HL-60 (cell line): ENCODE results near the gene CAV1.

ENCODE experiments used
- DNase-seq, 2 experiments: peaks; one replicate each; pipeline ENCODE4 v3.0.0-alpha.2; 2010 to 2020; ENCODE audit warnings: low read depth in 1 of 2, low spot score in 1 of 2
- H3K27ac ChIP-seq: fragments of 250-450 bp; sonication (Bioruptor Pico); replicated peaks from 2 replicates; pipeline ENCODE4 v1.5.1; 2020; ENCODE audit warnings: mild to moderate bottlenecking, moderate library complexity
- H3K27me3 ChIP-seq: fragments of 250-450 bp; sonication (Bioruptor Pico); 2 replicates; pipeline ENCODE4 v1.5.1; 2021; ENCODE audit warnings: mild to moderate bottlenecking, moderate library complexity; ENCODE audit not compliant: insufficient read depth, poor library complexity, severe bottlenecking
- H3K4me3 ChIP-seq: replicated peaks from 2 replicates; pipeline ENCODE4 v1.5.1; 2011; ENCODE audit warnings: mild to moderate bottlenecking, control low read depth, low read length; ENCODE audit not compliant: insufficient read depth
- GABPA ChIP-seq: IDR thresholded peaks from 2 replicates; pipeline ENCODE4 v1.6.1; 2012; ENCODE audit warnings: low read depth
- POLR2AphosphoS5 ChIP-seq: IDR thresholded peaks from 2 replicates; pipeline ENCODE4 v1.6.1; 2012; ENCODE audit warnings: low read depth
- SPI1 ChIP-seq: IDR thresholded peaks from 2 replicates; pipeline ENCODE4 v1.6.1; 2012; ENCODE audit warnings: low read depth, mild to moderate bottlenecking, borderline replicate concordance
- TF ChIP-seq, protein P1 (sequence below): IDR thresholded peaks from one replicate; pipeline ENCODE4 v1.5.1; 2011; ENCODE audit warnings: low read length, control low read depth, inconsistent platforms; ENCODE audit not compliant: insufficient read depth
- TF ChIP-seq, protein P2 (sequence below): IDR thresholded peaks from 2 replicates; pipeline ENCODE4 v1.6.1; 2012; ENCODE audit warnings: low read depth; ENCODE audit not compliant: insufficient replicate concordance

Gene CAV1

DNA sequence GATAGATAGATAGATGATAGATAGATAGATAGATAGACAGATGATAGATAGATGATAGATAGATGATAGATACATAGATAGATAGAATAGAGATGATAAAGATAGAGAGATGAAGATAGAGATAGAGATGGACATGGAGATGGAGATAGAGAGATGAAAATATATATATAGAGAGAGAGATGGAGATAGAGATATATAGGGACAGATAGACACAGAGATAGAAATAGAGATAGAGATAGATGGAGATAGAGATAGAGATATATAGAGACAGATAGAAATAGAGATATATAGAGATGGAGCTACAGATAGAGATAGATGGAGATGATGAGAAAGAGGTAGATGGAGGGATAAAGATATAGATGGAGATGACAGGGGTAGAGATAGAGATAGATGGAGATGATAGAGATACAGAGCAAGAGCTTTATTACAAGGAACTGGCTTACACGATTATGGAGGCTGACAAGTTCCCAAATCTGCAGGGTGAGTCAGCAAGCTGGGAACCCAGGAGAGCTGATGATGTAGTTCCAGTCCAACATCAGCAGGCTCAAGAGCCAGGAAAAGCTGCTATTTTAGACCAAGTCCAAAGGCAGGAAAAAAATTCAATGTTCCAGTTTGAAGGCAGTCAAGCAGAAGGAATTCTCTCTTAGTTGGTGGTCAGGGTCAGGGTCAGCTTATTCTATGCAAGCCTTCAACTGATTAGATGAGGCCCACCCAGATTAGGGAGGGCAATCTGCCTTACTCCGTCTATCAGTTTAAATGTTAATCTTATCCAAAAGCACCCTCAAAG lies 37.1 kb downstream of the CAV1 start:
- Histone ChIP-seq H3K27ac (no peak overlapping the region), H3K27me3 (peaks cover 4% of the 10 kb centered on the region), H3K4me3 (no peak overlapping the region)
- no peak for DNase-seq
- TF ChIP-seq, protein P1, sequence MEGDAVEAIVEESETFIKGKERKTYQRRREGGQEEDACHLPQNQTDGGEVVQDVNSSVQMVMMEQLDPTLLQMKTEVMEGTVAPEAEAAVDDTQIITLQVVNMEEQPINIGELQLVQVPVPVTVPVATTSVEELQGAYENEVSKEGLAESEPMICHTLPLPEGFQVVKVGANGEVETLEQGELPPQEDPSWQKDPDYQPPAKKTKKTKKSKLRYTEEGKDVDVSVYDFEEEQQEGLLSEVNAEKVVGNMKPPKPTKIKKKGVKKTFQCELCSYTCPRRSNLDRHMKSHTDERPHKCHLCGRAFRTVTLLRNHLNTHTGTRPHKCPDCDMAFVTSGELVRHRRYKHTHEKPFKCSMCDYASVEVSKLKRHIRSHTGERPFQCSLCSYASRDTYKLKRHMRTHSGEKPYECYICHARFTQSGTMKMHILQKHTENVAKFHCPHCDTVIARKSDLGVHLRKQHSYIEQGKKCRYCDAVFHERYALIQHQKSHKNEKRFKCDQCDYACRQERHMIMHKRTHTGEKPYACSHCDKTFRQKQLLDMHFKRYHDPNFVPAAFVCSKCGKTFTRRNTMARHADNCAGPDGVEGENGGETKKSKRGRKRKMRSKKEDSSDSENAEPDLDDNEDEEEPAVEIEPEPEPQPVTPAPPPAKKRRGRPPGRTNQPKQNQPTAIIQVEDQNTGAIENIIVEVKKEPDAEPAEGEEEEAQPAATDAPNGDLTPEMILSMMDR = no peak
- TF ChIP-seq, protein P2, sequence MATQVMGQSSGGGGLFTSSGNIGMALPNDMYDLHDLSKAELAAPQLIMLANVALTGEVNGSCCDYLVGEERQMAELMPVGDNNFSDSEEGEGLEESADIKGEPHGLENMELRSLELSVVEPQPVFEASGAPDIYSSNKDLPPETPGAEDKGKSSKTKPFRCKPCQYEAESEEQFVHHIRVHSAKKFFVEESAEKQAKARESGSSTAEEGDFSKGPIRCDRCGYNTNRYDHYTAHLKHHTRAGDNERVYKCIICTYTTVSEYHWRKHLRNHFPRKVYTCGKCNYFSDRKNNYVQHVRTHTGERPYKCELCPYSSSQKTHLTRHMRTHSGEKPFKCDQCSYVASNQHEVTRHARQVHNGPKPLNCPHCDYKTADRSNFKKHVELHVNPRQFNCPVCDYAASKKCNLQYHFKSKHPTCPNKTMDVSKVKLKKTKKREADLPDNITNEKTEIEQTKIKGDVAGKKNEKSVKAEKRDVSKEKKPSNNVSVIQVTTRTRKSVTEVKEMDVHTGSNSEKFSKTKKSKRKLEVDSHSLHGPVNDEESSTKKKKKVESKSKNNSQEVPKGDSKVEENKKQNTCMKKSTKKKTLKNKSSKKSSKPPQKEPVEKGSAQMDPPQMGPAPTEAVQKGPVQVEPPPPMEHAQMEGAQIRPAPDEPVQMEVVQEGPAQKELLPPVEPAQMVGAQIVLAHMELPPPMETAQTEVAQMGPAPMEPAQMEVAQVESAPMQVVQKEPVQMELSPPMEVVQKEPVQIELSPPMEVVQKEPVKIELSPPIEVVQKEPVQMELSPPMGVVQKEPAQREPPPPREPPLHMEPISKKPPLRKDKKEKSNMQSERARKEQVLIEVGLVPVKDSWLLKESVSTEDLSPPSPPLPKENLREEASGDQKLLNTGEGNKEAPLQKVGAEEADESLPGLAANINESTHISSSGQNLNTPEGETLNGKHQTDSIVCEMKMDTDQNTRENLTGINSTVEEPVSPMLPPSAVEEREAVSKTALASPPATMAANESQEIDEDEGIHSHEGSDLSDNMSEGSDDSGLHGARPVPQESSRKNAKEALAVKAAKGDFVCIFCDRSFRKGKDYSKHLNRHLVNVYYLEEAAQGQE = no peak
- TF ChIP-seq GABPA = no peak
- no peak for TF ChIP-seq POLR2AphosphoS5

DNA sequence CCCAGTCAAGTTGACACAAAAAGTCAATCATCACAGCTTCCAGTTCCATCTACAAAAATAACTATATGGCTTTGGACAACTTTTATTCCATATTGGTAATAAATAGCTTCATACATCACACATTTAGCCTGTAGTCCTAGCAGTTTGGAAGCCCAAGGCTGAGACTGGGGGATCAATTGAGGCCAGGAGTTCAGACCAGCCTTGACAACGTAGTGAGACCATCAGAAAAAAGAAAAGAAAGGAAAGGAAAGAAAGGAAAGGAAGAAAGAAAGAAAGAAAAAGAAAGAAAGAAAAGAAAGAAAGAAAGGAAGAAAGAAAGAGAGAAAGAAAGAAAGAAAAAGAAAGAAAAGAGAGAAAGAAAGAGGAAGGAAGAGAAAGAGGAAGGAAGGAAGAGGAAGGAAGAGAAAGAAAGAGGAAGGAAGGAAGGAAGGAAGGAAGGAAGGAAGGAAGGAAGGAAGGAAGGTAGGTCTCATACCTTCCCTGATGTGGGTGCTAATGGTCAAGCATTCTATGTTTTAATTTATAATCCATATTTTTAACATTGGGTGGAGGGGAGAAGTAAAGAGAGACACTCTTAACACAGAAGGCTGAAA lies 37.8 kb downstream of the CAV1 start:
- H3K4me3 ChIP-seq = no peak overlapping the region
- H3K27ac ChIP-seq = no peak overlapping the region
- no peak for DNase-seq
- no peak for TF ChIP-seq SPI1
- TF ChIP-seq, protein P2 = no peak
- TF ChIP-seq POLR2AphosphoS5 = no peak
- TF ChIP-seq, protein P1 = no peak
- TF ChIP-seq GABPA = no peak
- no peaks in the 10 kb centered on the region for H3K27me3 ChIP-seq

DNA sequence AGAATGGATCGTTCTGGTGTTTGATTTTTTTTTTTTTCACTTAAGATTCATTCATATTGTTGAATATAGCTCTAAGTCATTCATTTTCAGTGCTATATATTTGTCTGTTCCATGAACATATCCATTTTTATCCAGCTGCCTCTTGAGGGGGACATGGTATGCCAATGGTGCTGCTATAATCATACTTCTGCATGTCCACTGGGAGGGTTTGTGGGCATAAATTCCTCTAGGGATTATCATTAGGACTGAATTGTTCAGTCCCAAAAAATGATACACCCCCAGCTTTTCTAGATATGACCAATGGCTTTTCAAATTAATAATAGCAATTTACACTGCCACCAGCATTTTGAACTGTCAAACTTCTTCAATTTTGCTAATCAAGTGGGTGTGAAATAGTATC lies 41.1 kb downstream of the CAV1 start:
- TF ChIP-seq, protein P1 = no peak
- no peak for TF ChIP-seq GABPA
- no peak for TF ChIP-seq POLR2AphosphoS5
- TF ChIP-seq, protein P2 = no peak
- TF ChIP-seq SPI1 = no peak
- DNase-seq = no peak
- Histone ChIP-seq H3K4me3 (no peak overlapping the region), H3K27ac (no peak overlapping the region), H3K27me3 (peaks cover 2% of the 10 kb centered on the region)
